PC-3 (cell line): ENCODE data around the gene TTC34.

Experiments
- EZH2 ChIP-seq: fragments of 300-600 bp; sonication (generic); IDR thresholded peaks from one replicate; pipeline ENCODE4 v1.6.1; 2017; ENCODE audit warnings: antibody characterized with exemption, mild to moderate bottlenecking, low read length; ENCODE audit not compliant: unreplicated experiment
- EZH2phosphoT487 ChIP-seq: fragments of 300-600 bp; sonication (generic); IDR thresholded peaks from 2 replicates; pipeline ENCODE4 v1.6.1; 2018; ENCODE audit warnings: mild to moderate bottlenecking, antibody characterized with exemption, low read length, borderline replicate concordance
- TF ChIP-seq, protein P1 (sequence below): fragments of 300-600 bp; sonication (generic); conservative IDR thresholded peaks from 2 replicates; pipeline ENCODE4 v1.5.1; 2017; ENCODE audit warnings: antibody characterized with exemption, low read depth, mild to moderate bottlenecking, low read length

DNA sequence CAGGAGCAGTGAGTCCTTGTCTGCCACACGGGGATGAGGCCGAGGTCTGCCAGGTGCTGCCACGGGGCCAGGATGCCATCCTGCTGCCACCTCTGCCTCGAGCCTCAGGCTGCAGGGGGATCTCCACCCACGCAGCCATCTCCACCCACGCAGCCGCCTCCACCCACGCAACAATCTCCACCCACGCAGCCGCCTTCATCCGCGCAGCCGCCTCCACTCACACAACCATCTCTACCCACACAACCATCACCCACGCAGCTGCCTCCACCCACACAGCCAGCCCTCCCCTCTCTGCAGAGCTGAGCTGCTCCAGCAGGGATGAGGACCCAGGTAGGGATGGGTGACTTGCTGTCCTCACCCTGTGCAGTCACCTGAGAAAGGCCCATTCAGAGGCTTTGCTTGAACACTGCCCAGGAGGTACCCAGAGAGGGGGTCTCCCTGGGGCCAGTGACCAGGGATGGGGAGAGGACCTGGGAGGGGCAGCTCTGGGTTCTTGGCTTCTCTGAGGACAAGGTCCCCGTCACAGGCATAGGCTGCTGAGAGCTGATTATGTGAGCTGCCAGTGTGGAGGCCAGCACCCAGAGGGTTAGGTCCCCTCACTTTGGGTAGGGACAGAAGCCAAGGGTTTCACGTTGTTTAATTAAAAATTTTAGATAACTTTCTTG, 46.6 kb upstream of the TTC34 start:
- no peak for TF ChIP-seq EZH2phosphoT487
- TF ChIP-seq, protein P1, sequence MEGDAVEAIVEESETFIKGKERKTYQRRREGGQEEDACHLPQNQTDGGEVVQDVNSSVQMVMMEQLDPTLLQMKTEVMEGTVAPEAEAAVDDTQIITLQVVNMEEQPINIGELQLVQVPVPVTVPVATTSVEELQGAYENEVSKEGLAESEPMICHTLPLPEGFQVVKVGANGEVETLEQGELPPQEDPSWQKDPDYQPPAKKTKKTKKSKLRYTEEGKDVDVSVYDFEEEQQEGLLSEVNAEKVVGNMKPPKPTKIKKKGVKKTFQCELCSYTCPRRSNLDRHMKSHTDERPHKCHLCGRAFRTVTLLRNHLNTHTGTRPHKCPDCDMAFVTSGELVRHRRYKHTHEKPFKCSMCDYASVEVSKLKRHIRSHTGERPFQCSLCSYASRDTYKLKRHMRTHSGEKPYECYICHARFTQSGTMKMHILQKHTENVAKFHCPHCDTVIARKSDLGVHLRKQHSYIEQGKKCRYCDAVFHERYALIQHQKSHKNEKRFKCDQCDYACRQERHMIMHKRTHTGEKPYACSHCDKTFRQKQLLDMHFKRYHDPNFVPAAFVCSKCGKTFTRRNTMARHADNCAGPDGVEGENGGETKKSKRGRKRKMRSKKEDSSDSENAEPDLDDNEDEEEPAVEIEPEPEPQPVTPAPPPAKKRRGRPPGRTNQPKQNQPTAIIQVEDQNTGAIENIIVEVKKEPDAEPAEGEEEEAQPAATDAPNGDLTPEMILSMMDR = no peak
- TF ChIP-seq EZH2 = no peak
